A549 (cell line): ENCODE results near the gene DCP2. TPM values are rescaled to one million over a fixed set of nuclear protein-coding genes. Genes with fewer than 3 reads are reported as not detected.

Experiments used
- ATAC-seq, 2 experiments: fragments of 200-7000 bp in 1 of 2; fragments of >200 bp in 1 of 2; cut with Nextera tagmentation in 1 of 2; cut with Tn5 transposase in 1 of 2; 3 replicates each; pipeline versions ENCODE4 v1.8.0 to v1.9.1; 2018 to 2020; ENCODE audit warnings: mild to moderate bottlenecking in 1 of 2, moderate library complexity in 1 of 2
- CTCF ChIA-PET: fragments of 300-600 bp; sonication (Branson Sonifier 250); formaldehyde crosslinking; extraction: SDS; loops from one replicate; lab custom pipeline; 2021; ENCODE audit warnings: antibody characterized with exemption, inconsistent platforms; lab: Yijun Ruan, JAX
- POLR2A ChIA-PET: fragments of 350-600 bp; formaldehyde crosslinking; extraction: SDS; loops from one replicate; lab custom pipeline; 2021; ENCODE audit warnings: antibody characterized with exemption, inconsistent platforms; lab: Yijun Ruan, JAX
- DNase-seq, 2 experiments: peaks; one replicate each; pipeline versions ENCODE4 v3.0.0 to v3.0.0-alpha.2; 2011 to 2016; ENCODE audit warnings: low read depth in 1 of 2, low spot score in 1 of 2
- FAIRE-seq: peaks from 2 replicates; lab custom pipeline; 2011; peaks lifted over from hg19 to GRCh38; lab: Jason Lieb, UNC
- H3K27ac ChIP-seq, 2 experiments: fragments of >200 bp; sonication (Bioruptor Twin); formaldehyde crosslinking; 3 replicates each; pipeline ENCODE4 v1.5.1; 2016 to 2017
- H3K4me1 ChIP-seq: fragments of >200 bp; sonication (Bioruptor Twin); formaldehyde crosslinking; 3 replicates; pipeline ENCODE4 v1.6.1; 2016
- H3K4me2 ChIP-seq: fragments of >200 bp; sonication (Bioruptor Twin); formaldehyde crosslinking; 3 replicates; pipeline ENCODE4 v1.6.1; 2016
- H3K4me3 ChIP-seq: fragments of >200 bp; sonication (Bioruptor Twin); formaldehyde crosslinking; 3 replicates; pipeline ENCODE4 v1.5.1; 2016
- H3K9me3 ChIP-seq: fragments of >200 bp; sonication (Bioruptor Twin); formaldehyde crosslinking; 3 replicates; pipeline ENCODE4 v1.6.1; 2016
- CHD4 ChIP-seq: fragments of 200-600 bp; sonication (generic); IDR thresholded peaks from 2 replicates; pipeline ENCODE4 v1.6.1; 2016; ENCODE audit warnings: antibody characterized with exemption, mild to moderate bottlenecking, borderline replicate concordance
- CTCF ChIP-seq: fragments of >200 bp; sonication (Bioruptor Twin); formaldehyde crosslinking; IDR thresholded peaks from 3 replicates; pipeline ENCODE4 v1.5.1; 2016
- EHF ChIP-seq: fragments of 250-450 bp; sonication (Bioruptor Pico); IDR thresholded peaks from 2 replicates; pipeline ENCODE4 v1.5.0; 2020; ENCODE audit warnings: mild to moderate bottlenecking
- FOSL2 ChIP-seq, 2 experiments: fragments of 450-650 bp in 1 of 2; fragments of >200 bp in 1 of 2; sonication (Bioruptor Twin) in 1 of 2; formaldehyde crosslinking; IDR thresholded peaks; 2 replicates each; pipeline versions ENCODE4 v1.5.0 to v1.6.1; 2016 to 2020; ENCODE audit warnings: mild to moderate bottlenecking in 1 of 2, moderate library complexity in 1 of 2
- FOXS1 ChIP-seq: fragments of 250-450 bp; sonication (Bioruptor Pico); IDR thresholded peaks from 2 replicates; pipeline ENCODE4 v1.5.0; 2020; ENCODE audit warnings: mild to moderate bottlenecking, moderate library complexity
- GATA3 ChIP-seq: IDR thresholded peaks from 2 replicates; pipeline ENCODE4 v1.6.1; 2012; ENCODE audit warnings: borderline replicate concordance
- HOXB13 ChIP-seq: fragments of 250-450 bp; sonication (Bioruptor Pico); IDR thresholded peaks from 2 replicates; pipeline ENCODE4 v1.5.0; 2020; ENCODE audit warnings: low read depth, mild to moderate bottlenecking, moderate library complexity
- JUN ChIP-seq, 2 experiments: fragments of >200 bp; sonication (Bioruptor Twin); formaldehyde crosslinking; IDR thresholded peaks; 2 replicates in 1 of 2; 3 replicates in 1 of 2; pipeline ENCODE4 v1.6.1; 2016 to 2017
- JUNB ChIP-seq: fragments of >200 bp; sonication (Bioruptor Twin); formaldehyde crosslinking; IDR thresholded peaks from 2 replicates; pipeline ENCODE4 v1.6.1; 2016
- KDM5A ChIP-seq: fragments of 200-600 bp; sonication (generic); IDR thresholded peaks from 2 replicates; pipeline ENCODE4 v1.6.1; 2016; ENCODE audit warnings: antibody characterized with exemption, mild to moderate bottlenecking
- MAFK ChIP-seq: fragments of 450-650 bp; IDR thresholded peaks from 2 replicates; pipeline ENCODE4 v1.6.1; 2014; ENCODE audit not compliant: partially characterized antibody
- NFE2L2 ChIP-seq: fragments of 150-350 bp; conservative IDR thresholded peaks from 2 replicates; pipeline ENCODE4 v1.6.1; 2014; ENCODE audit warnings: low read length
- PHF8 ChIP-seq: fragments of 200-600 bp; sonication (generic); IDR thresholded peaks from 2 replicates; pipeline ENCODE4 v1.6.1; 2016; ENCODE audit warnings: low read depth, mild to moderate bottlenecking, antibody characterized with exemption, moderate library complexity, borderline replicate concordance
- POLR2A ChIP-seq: IDR thresholded peaks from 2 replicates; pipeline ENCODE4 v1.6.1; 2012; ENCODE audit warnings: mild to moderate bottlenecking, low read length
- POLR2AphosphoS2 ChIP-seq: conservative IDR thresholded peaks from 2 replicates; pipeline ENCODE4 v1.6.1; 2012; ENCODE audit warnings: low read length, improper control_type of control experiment, inconsistent platforms
- RAD21 ChIP-seq, 2 experiments: fragments of >200 bp in 1 of 2; sonication (Bioruptor Twin) in 1 of 2; formaldehyde crosslinking in 1 of 2; IDR thresholded peaks in 1 of 2; conservative IDR thresholded peaks in 1 of 2; 2 replicates in 1 of 2; 3 replicates in 1 of 2; pipeline ENCODE4 v1.6.1; 2012 to 2018; ENCODE audit warnings: inconsistent platforms in 1 of 2
- SMC3 ChIP-seq: fragments of >200 bp; sonication (Bioruptor Twin); formaldehyde crosslinking; IDR thresholded peaks from 3 replicates; pipeline ENCODE4 v1.6.1; 2018; ENCODE audit warnings: inconsistent platforms
- ZNF302 ChIP-seq: fragments of 250-450 bp; sonication (Bioruptor Pico); IDR thresholded peaks from 2 replicates; pipeline ENCODE4 v1.9.0; 2021; ENCODE audit warnings: inconsistent platforms, mild to moderate bottlenecking, moderate library complexity
- ZSCAN20 ChIP-seq: fragments of 250-450 bp; sonication (Bioruptor Pico); IDR thresholded peaks from 2 replicates; pipeline ENCODE4 v1.8.0; 2022; ENCODE audit warnings: mild to moderate bottlenecking, moderate library complexity
- WGBS: methylation state at CpG from one replicate; pipeline ENCODE4 v1.1.6; 2017; ENCODE audit errors: missing lambda C conversion rate; 5-methylcytosine and 5-hydroxymethylcytosine counted together
- polyA plus RNA-seq, 4 experiments: library from polyadenylated mRNA; depleted of rRNA in 3 of 4; stranded (reverse); fragments of >200 nt; fragmentation: RNase III in 1 of 4; extraction: RNeasy Plus Mini Kit Qiagen cat#74134 plus additional on column Dnase treatment in 1 of 4; gene quantifications; 2 replicates in 3 of 4; 3 replicates in 1 of 4; pipeline ENCODE4 v1.2.3, GENCODE V29; 2011 to 2017

Gene DCP2
- polyA plus RNA-seq, 2 of the 4 experiments (the other 2 are of a cell fraction) = 7.2 to 16.1 TPM

- no peak for TF ChIP-seq JUN (IDR thresholded peaks at IDR 0.05)
- no peak for TF ChIP-seq MAFK
- no peak for TF ChIP-seq ZNF302 (CRISPR knock-in tag)
- TF ChIP-seq POLR2A = no peak
- no peak for TF ChIP-seq CHD4
- TF ChIP-seq FOXS1 (CRISPR knock-in tag) = no peak
- TF ChIP-seq ZSCAN20 (CRISPR knock-in tag) = no peak
- no peak for TF ChIP-seq EHF (CRISPR knock-in tag)
- TF ChIP-seq JUNB = no peak
- TF ChIP-seq GATA3 = no peak
- no peak for TF ChIP-seq FOSL2 (IDR thresholded peaks at IDR 0.05)
- no peak for TF ChIP-seq FOSL2 (CRISPR knock-in tag; IDR thresholded peaks at IDR 0.05)
- TF ChIP-seq HOXB13 (CRISPR knock-in tag) = no peak
- H3K4me3 ChIP-seq = no peak overlapping the region
- FAIRE-seq = no peak
- H3K4me1 ChIP-seq = no peaks in the 10 kb centered on the region
- 96% methylated on average over 4 of the region's 4 CpGs for WGBS
- no peak for ATAC-seq
- CTCF ChIA-PET = interaction anchor here (4.6 kb wide), 1 partner anchor 10 kb away, joined by 34 read pairs; no protein-coding TSS in a partner anchor
- POLR2A ChIA-PET = no interaction called here
- no peak overlapping the region for H3K4me2 ChIP-seq
- no peak for DNase-seq
- H3K9me3 ChIP-seq = no peaks in the 10 kb centered on the region
- H3K27ac ChIP-seq = no peak overlapping the region
Observed at GRCh38 chr5:112986224-112986623, 9.6 kb downstream of the DCP2 start.

DNA sequence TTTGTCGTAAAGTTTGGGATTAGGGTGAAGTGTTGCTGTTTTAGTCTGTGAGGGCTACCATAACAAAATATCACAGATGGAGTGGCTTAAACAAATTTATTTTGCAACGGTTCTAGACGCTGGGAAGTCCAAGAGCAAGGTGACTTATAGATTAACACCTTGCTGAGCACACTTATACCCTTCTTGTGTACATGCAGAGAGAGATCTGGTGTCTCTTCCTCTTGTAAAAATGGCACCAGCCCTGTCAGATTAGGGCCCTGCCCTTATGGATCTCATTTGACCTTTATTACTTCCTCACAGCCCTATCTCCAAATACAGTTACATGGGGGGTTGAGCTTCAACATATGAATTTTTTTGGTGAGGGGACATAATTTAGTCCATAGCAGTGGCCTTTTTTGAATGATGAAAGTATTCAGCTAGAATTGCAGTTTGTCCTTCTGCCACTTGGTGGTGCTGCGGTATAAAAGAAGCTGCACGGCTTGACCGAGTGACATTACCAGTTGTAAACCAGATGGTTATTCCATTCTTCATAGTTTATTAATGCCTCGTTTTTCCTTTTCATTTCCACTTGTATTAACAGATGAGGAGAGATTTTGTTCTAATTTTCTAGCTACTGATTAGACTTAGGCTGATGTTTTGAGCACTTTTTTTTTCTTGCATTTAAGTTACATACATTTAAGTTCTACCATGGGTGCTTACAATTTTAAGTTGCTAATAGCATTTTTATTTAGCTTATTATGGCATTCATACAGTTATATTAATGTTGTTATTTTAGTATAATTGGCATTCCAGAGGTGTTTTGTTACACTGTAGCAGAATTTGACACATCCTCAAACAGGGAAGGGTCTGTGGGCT is 19.4 kb downstream of the DCP2 start:
- WGBS = 16% methylated on average over 7 of the region's 7 CpGs
- peak; percentile 85 for TF ChIP-seq RAD21 (conservative IDR thresholded peaks at IDR 0.05 in 1 of 2, IDR thresholded peaks at IDR 0.05 in 1 of 2)
- no peak for TF ChIP-seq PHF8
- TF ChIP-seq POLR2AphosphoS2 = no peak
- TF ChIP-seq SMC3 = peak; percentile 78
- peak; percentile 88 for TF ChIP-seq CTCF
- no peak for TF ChIP-seq NFE2L2
- TF ChIP-seq, all 56 proteins: peak for 3
- no peak overlapping the region for H3K4me3 ChIP-seq
- DNase-seq (peak; percentile 46 to 64), FAIRE-seq (no peak), ATAC-seq (peak; percentile 90 to 94)
- POLR2A ChIA-PET = interaction anchor here (1.0 kb wide), 1 partner anchor 518 kb away, joined by 3 read pairs; the partner anchor contains the start of gene YTHDC2
- H3K4me2 ChIP-seq = no peak overlapping the region
- H3K27ac ChIP-seq = no peak overlapping the region
- no peaks in the 10 kb centered on the region for H3K9me3 ChIP-seq
- no peaks in the 10 kb centered on the region for H3K4me1 ChIP-seq
- CTCF ChIA-PET = interaction anchor here (0.5 to 4.7 kb wide), 56 partner anchors 10 to 616 kb away, joined by 3 to 34 read pairs (median 5); partner anchors contain the start of genes DCP2, MCC and YTHDC2

DNA sequence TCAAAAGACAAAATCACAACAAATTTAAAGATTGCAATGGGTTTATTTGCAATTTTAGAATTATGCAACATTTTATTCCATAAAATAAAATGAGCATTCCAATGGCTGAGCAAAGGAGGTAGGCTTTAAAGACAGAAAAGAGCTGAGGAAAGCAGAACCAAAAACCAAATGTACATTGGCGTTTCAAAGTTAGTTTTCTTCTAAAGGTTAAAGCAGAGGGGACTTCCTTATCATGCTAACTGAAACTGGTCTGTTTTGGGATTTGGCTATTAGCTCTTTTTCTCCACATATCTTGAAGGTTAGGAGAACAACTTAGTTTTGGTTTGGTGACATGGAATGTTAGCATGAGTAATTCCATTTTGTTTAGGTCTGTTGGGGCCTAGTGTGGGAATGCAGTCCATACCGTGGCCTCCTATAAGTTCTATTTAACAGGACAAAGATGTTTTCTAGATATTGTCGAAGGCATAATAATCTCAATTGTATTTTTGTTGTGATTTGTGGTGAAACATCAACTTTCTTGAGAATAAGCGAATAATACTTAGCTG is 20.3 kb downstream of the DCP2 start:
- no peak for TF ChIP-seq EHF (CRISPR knock-in tag)
- no peak for TF ChIP-seq KDM5A
- TF ChIP-seq, all 56 proteins: peak for 0
- DNase-seq (no peak), ATAC-seq (no peak), FAIRE-seq (no peak)
- Histone ChIP-seq H3K9me3 (no peaks in the 10 kb centered on the region), H3K4me1 (no peaks in the 10 kb centered on the region), H3K4me3 (no peak overlapping the region), H3K4me2 (no peak overlapping the region), H3K27ac (no peak overlapping the region)
- 84% methylated on average over 4 of the region's 4 CpGs for WGBS
- CTCF ChIA-PET = interaction anchor here (0.6 to 4.7 kb wide), 44 partner anchors 10 to 615 kb away, joined by 3 to 34 read pairs (median 5); partner anchors contain the start of genes DCP2, MCC and YTHDC2
- POLR2A ChIA-PET = no interaction called here
